ENCODE data around the gene HAUS6.
"Not testable (repeated sequence)": the region's sequence is repeated elsewhere in the genome, so short reads cannot be mapped to it uniquely, and the experiment has no call there.

HAUS6 gene

DNA sequence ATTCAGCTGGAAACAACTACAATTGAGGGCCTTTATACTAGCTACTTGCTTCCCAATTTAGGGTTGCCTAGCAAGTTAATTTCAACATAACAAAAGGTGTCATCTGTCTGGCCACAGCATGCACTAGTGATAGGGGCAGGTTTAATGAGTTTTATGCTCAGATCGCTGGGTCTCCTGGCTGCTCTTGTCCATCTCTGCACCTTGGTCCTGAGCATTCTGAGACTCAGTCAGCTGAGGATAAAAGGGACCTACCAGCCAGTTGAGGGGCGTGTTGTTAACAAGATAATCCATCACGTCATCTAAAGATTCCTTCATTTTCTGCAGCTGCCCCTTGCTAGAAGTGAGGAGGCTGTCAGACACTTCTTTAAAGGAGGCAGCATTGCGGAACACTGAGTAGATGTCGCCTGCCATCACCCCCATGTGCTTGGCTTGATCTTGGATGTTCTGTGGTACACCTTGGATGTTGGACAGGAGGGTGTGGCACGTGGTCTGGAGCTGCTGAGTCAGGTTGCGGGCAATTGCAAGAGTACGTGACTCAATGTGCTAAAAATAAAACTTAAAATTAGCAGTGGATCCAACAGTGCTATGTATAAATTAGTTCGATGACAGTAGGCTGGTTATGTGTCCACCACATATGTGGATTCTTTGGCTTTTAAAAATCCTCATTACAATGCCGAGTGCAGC lies 13.5 kb upstream of the HAUS6 start:
- DNase-seq: no peak

DNA sequence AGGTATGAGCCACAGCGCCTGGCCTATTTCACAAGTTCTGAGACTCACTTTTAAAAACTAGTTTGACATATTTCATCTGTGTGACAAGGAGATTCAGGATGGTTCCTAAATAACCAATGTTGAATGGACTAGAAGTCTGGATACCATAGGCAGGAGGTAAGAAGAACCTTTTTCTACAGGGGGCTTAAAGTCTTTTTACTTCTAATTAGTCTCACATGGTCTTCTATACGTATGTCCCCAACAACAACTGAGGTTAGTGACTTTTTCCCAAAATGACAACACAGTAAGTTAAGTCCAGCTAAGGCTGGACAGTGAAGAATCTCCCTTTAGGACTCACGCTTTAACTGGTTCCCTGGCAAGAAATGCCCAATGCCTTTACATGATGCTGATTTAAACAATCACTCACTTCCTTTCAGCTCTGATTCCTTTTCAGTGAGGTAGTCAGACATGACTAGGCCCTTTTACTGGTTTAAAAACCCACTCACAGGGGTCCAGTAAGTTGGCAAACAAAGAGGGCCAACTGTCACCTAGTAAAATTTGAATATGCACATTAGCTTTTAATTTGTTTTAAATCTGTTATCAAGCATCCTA lies 12.1 kb upstream of the HAUS6 start:
- no peak for DNase-seq

DNA sequence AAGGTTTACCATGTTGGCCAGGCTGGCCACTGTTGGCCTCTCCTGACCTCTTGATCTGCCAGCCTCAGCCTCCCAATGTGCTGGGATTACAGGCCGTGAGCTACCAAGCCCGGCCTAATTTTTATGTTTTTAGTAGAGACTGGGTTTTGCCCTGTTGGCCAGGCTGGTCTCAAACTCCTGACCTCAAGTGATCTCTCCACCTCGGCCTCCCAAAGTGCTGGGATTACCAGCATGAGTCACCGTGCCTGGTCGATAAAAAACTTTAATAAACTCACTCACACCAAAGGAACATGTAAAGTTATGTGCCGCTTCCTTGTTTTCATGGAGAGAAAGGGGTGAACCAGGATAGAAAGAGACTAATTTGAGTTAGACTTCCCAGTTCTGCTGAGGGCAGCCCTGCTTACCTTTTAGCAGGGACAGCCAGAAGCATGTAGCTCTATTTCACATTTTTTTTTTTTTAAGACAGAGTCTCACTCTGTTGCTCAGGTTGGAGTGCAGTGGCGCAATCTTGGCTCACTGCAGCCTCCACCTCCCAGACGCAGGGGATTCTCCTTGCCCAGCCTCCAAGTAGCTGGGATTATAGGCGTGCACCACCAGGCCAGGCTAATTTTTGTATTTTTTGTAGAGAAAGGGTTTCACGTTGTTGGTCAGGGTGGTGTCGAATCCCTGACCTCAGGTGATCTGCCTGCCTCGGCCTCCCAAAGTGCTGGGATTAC lies 11.4 kb upstream of the HAUS6 start:
- DNase-seq: no peak

DNA sequence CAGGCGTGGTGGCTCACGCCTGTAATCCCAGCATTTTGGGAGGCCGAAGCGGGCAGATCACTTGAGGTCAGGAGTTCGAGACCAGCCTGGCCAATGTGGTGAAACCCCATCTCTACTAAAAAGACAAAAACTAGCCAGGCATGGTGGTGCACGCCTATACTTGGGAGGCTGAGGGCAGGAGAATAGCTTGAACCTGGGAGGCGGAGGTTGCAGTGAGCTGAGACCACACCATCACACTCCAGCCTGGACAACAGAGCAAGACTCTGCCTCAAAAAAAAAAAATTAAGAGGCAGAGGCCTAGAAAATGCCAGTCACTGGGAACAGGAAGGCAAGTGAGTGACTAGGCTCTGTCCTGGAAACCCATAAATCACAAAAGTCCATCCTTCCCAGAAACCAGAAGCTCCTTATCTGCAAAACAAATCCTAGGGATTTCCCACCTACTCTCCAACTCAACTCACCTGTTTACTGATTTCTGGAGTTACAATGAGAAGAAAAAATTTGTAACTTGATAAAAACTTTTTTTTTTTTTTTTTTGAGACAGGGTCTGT lies 10.4 kb upstream of the HAUS6 start:
- DNase-seq: not testable (repeated sequence)

DNA sequence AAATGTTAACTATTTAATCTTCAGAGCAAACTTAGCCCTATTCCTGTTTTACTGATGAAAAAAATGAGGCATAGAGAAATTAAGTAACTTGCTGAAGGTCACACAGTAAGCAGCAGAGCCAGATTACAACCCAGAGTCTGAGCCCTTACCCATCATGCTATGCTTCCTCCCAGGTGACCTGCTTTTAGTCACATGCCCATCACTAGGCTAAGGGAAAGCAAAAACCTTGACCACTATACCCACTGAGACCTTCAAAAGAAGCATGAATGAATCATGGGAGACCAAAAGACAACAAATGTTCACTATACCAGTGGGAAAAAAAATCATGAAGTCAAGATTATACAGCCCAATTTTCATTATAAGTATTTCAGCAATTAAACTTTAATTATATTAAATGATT lies 5.3 kb upstream of the HAUS6 start:
- DNase-seq: no peak

DNA sequence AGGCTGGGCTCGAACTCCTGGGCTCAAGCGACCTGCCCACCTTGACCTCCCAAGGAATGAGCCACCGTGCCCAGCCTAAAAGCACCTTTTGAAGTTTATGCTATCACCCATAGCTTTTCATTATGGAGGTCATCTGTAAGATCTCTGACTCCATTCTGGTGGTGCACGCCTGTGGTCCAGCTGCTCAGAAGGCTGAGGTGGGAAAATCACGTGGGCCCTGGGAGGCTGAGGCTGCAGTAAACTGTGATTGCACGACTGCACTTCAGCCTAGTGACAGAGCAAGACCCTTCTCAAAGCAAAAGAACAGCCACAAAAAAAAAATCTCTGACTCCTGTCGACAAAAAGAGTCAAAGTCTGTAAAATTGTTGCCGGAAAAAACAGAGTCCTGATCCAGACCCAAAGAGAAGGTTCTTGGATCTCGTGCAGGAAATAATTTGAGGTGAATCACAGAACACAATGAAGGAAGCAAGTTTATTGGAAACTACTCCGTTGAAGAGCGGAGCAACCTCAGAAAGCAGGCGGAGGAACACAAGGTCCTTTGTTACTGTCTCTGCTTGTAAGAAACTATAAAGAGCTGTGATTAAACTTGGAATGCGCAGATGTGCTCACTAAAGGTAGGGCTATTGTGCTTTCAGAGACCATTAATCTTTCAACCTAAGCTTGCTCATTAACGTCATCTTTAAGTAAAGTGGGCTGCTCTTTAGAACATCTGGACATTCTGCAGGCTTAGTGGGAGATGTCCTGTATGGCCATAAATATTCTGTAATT lies 2.0 kb upstream of the HAUS6 start:
- no peak for DNase-seq

DNA sequence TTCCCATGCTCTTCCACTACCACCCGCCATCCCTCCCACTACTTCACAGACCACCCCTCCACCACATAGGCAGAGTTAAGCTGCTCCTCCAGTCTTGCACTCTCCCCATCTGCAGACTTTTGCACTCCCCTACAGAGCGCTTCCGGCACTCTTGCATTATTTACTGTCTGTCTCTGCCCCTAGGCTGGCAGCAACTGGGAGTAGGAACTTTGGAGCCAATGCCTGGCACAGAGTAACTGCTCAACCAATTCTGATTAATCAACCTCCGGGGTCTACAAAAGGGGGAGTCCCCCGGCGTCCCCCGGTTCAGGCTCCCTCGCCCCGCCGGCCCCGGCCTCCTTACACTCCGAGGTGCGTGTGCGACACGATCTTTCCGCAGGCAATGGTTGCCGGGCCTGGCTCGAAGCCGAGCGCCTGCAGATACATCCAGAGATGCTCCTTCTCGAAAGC lies 498 bp downstream of the HAUS6 start:
- DNase-seq: peak in 8 of 51 donors; percentile 18 to 48 (median 36)

DNA sequence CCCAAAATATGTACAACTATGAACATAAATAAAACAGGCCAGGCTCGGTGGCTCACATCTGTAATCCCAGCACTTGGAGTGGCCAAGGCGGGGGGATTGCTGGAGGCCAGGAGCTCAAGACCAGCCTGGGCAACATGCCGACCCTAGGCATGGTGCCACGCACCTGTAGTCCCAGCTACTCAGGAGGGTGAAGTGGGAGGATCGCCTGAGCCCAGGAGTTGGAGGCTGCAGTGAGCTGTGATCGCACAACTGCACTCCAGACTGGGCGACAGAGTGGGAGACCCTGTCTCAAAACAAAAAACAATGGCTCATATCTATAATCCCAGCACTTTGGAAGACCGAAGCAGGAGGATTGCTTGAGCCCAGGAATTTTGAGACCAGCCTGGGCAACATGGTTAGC lies 1.5 kb downstream of the HAUS6 start:
- DNase-seq: no peak

DNA sequence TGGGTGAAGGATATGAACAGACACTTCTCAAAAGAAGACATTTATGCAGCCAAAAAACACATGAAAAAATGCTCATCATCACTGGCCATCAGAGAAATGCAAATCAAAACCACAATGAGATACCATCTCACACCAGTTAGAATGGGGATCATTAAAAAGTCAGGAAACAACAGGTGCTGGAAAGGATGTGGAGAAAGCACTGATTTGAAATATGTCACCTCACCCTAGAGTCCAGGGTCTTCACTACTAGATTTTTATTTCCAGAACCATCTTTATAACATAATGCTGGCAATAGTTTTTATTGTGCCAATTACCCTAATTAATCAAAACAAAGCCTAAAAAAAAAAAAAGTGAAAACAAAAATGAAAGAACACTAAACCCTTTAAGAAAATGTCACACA lies 5.3 kb downstream of the HAUS6 start:
- DNase-seq: not testable (repeated sequence)

DNA sequence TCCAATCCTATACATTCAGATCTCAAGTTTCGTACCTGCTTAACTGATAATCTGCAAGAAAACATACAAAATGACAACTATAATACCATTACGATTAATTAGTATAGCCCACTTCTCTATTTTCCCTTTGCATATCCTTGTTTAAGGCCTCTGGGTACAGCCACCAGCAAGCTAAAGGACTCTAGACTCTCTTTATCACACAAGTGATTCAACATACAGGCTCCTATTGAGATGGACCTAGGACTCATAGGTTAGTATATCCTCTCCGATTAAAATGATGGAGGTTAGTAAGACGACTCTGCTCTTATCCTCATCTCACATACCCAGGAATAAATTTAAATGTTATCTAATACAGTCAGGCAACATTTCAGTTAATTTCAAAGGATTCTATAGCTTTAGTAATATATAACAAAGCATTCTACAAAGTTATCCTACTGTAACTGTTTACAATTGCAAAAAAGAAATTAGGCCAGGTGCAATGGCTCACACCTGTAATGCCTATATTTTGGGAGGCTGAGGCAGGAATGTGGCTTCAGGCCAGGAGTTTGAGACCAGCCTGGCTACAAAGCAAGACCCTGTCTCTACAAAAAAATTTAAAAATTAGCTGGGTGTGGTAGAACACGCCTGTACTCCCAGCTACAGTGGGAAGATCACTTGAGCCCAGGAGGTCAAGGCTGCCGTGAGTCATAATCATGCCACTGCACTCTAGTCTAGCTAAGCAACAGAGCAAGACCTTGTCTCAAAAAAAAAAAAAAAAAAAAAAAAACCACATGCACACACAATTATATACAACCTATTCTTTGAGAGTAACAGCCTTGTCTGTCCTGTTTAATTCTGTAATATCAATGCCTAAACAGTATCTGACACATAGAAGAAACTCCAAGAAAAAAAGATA lies 15.4 kb downstream of the HAUS6 start:
- no peak for DNase-seq

DNA sequence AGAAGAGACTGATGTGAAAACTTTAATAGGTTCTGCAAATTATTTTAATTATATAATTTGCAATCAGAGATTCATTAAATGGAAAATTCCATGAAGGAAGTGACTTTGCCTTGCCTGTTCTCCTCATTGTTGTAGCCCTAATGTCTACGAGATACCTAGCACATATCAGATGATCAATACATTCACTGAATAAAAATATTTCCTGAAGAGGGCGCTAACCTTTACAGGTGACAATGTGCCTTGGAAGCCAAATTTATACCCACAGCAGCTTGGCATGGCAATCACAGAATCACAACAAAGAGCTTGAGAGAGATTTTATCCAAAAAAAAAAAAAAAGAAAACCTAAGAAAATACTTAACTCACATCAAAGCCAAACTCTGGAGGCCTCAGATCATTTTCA lies 17.4 kb downstream of the HAUS6 start:
- DNase-seq: no peak

DNA sequence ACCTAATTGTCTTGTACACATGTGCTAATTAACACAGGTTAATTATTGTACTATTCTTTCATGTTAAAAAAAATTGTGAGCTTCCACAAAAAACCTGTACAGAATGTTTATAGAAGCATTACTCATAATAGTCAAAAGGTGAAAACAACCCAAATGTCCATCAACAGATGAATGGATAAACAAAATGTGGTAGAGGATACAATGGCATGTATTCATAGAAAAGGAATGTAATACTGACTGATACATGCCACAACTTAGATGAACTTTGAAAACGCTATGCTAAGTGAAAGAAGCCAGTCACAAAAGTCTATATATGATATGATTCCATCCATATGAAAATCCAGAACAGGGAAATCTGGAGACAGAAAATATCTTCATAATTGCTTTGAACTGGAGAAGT lies 27.9 kb downstream of the HAUS6 start:
- DNase-seq: no peak

DNA sequence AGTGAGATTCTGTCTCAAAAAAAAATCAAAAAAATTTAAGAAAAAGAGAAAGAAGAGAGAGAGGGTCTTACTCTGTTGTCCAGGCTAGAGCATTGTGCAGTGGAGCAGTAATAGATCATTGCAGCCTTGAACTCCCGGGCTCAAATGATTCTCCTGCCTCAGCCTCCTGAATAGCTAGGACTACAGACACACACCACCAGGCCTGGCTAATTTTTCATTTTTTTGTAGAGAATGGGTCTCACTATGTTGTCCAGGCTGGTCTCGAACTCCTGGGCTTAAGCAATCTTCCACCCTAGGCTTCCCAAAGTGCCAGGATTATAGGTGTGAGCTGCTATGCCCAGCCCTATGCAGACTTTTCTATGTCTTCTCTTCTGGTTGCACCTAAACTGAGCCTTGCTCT lies 28.5 kb downstream of the HAUS6 start:
- DNase-seq: no peak

DNA sequence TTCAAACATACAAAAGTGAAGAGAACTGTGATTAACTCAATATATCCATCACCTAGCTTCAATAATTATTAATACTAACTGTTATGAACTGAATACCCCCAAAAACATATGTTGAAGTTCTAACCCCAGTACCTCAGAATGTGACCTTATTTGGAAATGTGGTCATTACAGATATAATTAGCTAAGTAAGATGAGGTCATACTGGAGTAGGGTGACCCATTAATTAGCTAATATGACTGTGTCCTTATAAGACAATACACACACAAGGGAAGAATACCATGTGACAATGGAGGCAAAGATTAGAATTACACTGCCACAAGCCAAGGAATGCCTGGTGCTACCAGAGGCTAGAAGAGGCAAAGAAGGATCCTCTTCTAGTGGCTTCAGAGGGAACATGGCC lies 45.7 kb downstream of the HAUS6 start:
- DNase-seq: no peak

DNA sequence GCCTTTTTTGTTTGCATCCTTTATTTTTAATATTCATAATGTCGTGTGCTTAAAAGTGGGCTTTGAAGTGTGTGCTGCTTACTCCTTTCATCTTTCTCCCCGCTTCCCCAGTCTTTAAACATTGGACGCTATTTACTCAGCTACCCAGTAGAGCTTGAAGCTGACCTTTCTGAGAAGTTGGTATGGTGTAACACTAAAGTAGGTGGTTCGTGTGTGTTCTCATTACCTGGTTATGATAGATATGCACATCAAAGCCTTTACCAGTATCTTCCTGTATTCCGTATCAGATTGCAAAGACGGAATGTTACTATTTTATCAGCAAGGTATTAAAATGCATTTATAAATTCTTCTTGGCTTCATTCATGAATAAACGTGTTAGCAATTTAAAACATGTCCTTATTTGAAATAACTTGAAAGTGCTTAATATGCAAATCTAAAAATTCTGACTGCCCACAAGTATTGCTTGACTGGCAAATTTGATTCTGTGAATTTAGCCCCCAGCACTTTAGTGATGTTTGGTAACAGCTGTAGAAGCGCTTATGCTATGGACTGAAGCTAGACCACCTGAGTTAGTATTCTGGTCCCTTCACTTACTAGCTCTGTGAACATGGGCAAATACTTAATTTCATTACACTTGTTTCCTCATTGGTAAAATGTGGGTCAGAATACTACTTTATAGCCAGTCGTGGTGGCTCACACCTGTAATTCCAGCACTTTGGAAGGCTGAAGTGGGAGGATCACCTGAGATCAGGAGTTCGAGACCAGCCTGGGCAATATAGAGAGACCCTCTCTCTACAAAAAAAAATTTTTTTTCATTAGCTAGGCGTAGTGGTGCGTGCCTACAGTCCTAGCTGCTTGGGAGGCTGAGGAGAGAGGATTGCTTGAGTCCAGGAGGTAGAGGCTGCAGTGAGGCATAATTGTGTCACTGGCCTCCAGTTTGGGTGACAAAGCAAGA lies 51.8 kb downstream of the HAUS6 start:
- no peak for DNase-seq

DNA sequence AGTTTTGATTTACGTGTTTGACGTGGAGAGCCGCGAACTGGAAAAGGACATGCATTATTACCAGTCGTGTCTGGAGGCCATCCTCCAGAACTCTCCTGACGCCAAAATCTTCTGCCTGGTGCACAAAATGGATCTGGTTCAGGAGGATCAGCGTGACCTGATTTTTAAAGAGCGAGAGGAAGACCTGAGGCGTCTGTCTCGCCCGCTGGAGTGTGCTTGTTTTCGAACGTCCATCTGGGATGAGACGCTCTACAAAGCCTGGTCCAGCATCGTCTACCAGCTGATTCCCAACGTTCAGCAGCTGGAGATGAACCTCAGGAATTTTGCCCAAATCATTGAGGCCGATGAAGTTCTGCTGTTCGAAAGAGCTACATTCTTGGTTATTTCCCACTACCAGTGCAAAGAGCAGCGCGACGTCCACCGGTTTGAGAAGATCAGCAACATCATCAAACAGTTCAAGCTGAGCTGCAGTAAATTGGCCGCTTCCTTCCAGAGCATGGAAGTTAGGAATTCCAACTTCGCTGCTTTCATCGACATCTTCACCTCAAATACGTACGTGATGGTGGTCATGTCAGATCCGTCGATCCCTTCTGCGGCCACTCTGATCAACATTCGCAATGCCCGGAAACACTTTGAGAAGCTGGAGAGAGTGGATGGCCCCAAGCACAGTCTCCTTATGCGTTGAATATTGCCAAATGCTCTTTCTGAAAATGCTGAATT lies 52.6 kb downstream of the HAUS6 start:
- DNase-seq: peak in 25 of 51 donors; percentile 6 to 58 (median 37)

DNA sequence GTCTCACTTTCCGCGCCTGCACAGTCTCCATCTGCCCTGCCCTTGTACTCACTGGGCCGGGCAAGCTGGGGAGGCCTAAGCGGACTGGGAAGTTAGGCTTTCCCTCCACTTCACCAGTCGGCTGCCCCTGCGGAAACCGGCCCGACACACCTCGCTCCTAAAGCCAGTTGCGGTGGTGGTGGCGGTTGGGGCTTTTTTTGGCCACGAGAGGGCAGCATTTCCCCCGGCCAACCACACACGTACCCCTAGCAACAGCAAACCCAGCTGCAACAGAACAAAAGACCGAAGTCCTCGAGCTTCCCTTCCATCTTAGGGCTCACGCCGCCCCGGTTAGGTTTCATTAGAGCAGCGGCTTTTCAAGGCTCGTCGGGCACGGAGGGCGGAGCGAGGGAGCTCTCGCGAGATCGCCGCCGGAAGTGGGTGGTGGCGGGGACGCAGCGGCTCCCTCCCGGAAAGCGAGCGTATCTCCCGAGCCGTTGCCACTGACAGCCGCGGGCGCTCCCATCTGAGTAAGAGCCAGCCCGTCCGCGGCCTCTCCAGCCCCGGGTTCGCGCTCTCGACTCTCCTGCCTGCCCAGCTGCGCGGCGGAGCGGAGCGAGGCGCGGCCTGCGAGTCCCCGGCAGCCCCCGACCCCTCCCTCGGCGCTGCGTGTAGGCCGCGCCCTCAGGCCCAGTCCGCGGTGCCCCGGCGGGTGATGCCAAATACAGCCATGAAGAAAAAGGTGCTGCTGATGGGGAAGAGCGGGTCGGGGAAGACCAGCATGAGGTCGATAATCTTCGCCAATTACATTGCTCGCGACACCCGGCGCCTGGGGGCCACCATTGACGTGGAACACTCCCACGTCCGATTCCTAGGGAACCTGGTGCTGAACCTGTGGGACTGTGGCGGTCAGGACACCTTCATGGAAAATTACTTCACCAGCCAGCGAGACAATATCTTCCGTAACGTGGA lies 53.5 kb downstream of the HAUS6 start, which contains the start of gene RRAGA:
RRAGA (plus strand) TSS at position 462 of the 951 bp plus-strand sequence; CDS start at position 695, 233 bp downstream.
- DNase-seq: peak; percentile 72 to 97 (median 89)
